Mammary epithelial cell (primary cell): Measurements from ENCODE around the gene CDKN2D.

Experiments used
- EZH2 ChIP-seq: IDR thresholded peaks from 2 replicates; pipeline ENCODE4 v1.6.1; 2012; ENCODE audit warnings: low read length, inconsistent platforms, borderline replicate concordance
- TF ChIP-seq, protein P1 (sequence below), 2 donors: IDR thresholded peaks in 1 of 2; conservative IDR thresholded peaks in 1 of 2; 2 replicates each; pipeline ENCODE4 v1.5.1; 2011 to 2012; ENCODE audit warnings: inconsistent platforms in 2 of 2, low read length in 2 of 2, mild to moderate bottlenecking in 2 of 2, control low read depth in 1 of 2, low read depth in 1 of 2; ENCODE audit not compliant: insufficient read depth in 1 of 2; ENCODE audit errors: extremely low read depth in 1 of 2

DNA sequence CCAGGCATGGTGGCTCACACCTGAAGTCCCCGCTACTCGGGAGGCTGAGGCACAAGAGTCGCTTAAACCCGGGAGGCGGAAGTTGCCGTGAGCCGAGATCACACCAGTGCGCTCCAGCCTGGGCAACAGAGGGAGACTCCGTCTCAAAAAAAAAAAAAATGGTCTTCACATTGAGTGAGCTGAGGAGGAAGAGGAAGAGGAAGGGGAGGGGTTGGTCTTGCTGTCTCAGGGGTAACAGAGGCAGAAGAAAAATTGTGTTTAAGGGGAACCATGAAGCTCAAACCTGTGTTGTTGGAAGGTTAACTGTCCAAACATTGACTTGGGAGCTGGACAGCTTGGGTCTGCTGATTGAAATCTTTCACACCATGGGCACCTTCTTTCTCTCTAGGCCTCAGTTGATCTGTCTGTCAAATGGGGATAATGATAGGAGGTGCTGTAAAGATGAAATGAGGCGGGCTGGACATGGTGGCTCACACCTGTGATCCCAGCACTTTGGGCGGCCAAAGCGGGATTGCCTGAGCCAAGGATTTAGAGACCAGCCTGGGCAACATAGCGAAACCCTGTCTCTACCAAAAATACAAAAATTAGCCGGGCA, 46.7 kb upstream of the CDKN2D start:
- TF ChIP-seq, protein P1, sequence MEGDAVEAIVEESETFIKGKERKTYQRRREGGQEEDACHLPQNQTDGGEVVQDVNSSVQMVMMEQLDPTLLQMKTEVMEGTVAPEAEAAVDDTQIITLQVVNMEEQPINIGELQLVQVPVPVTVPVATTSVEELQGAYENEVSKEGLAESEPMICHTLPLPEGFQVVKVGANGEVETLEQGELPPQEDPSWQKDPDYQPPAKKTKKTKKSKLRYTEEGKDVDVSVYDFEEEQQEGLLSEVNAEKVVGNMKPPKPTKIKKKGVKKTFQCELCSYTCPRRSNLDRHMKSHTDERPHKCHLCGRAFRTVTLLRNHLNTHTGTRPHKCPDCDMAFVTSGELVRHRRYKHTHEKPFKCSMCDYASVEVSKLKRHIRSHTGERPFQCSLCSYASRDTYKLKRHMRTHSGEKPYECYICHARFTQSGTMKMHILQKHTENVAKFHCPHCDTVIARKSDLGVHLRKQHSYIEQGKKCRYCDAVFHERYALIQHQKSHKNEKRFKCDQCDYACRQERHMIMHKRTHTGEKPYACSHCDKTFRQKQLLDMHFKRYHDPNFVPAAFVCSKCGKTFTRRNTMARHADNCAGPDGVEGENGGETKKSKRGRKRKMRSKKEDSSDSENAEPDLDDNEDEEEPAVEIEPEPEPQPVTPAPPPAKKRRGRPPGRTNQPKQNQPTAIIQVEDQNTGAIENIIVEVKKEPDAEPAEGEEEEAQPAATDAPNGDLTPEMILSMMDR (conservative IDR thresholded peaks at IDR 0.05 in 1 of 2, IDR thresholded peaks at IDR 0.05 in 1 of 2; ENCODE audit: extremely low read depth in 1 of 2, insufficient read depth in 1 of 2, low read depth in 1 of 2, low read length in 2 of 2) = no peak
- no peak for TF ChIP-seq EZH2
